ENCODE results near the gene LRRC3.

DNA sequence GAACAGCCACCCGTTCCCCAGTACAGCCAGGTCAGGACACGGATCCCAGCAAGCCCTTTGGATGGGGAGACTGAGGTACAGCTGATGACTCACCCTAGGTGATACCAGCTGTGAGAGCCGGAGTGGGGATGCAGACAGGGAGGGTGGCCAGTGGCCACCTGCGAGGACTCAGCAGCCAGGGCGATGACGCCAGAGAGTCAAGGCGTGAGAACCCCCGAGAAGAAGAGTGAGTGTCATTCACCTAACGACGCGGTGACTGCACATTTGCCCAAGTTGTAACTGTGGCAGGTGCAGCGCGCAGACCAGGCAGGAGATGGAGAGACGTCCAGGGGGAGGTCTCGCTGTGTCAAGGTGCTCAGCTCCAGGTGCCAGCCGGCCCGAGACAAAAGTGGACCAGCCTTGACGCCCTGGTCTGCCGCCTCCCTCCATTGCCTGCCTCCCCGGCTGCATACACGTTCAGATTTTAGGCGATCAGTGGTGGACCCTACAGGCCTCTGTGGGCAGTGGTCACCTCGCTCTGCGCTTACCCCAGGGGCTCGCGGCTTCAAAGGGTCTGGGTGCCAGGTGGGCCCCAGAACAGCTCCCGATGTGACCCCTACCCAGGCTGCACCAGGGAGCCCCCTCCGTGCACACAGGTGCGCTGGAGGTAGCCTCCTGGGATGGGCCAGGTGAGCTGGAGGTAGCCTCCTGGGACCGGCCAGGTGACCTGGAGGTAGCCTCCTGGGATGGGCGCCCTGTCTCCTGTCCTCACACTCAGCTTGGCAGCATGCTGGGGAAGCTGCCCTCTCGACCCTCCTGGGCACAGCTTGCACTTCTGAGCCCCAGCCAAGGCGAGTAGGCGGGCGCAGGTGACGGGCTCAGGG, 11.9 kb downstream of the LRRC3 start:
- TF ChIP-seq, protein P1, sequence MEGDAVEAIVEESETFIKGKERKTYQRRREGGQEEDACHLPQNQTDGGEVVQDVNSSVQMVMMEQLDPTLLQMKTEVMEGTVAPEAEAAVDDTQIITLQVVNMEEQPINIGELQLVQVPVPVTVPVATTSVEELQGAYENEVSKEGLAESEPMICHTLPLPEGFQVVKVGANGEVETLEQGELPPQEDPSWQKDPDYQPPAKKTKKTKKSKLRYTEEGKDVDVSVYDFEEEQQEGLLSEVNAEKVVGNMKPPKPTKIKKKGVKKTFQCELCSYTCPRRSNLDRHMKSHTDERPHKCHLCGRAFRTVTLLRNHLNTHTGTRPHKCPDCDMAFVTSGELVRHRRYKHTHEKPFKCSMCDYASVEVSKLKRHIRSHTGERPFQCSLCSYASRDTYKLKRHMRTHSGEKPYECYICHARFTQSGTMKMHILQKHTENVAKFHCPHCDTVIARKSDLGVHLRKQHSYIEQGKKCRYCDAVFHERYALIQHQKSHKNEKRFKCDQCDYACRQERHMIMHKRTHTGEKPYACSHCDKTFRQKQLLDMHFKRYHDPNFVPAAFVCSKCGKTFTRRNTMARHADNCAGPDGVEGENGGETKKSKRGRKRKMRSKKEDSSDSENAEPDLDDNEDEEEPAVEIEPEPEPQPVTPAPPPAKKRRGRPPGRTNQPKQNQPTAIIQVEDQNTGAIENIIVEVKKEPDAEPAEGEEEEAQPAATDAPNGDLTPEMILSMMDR (conservative IDR thresholded peaks at IDR 0.05; ENCODE audit: low read length): no peak
- TF ChIP-seq EZH2phosphoT487 (IDR thresholded peaks at IDR 0.05; ENCODE audit: borderline replicate concordance, low read depth, low read length): no peak
